Middle frontal gyrus (tissue), 1 donor: ENCODE data around the gene OR2V1.
"Not testable (repeated sequence)": the region's sequence is repeated elsewhere in the genome, so short reads cannot be mapped to it uniquely, and the experiment has no call there.

Experiments
- DNase-seq: peaks from one replicate; pipeline ENCODE4 v3.0.0-alpha.2; 2015; ENCODE audit warnings: low spot score; ENCODE audit errors: extremely low spot score

OR2V1 gene

DNA sequence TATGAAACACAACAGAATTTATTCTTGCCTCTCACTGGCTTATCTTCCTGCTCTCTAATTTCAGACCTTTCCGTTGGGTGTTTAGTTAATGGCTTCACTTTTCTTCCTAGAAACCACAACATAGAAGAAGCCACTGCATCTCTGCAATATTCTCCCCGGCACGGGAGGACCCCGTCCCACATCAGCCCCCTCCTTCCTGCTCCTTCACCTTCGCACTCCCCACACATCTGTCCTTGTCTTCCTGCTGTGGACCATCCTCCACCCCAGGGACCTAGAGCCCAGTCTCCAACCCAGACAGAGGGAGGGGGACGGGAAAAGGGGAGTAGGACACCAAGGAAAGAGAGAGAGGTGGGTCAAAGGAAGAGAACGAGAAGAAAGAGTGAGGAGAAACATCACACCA is 1.4 kb downstream of the OR2V1 start:
- DNase-seq, result no peak

- no peak for DNase-seq
Observed at GRCh38 chr5:181127907-181128626, 2.9 kb downstream of the OR2V1 start.

GRCh38 chr5:181127456-181127855 is 3.5 kb downstream of the OR2V1 start:
- no peak for DNase-seq

DNA sequence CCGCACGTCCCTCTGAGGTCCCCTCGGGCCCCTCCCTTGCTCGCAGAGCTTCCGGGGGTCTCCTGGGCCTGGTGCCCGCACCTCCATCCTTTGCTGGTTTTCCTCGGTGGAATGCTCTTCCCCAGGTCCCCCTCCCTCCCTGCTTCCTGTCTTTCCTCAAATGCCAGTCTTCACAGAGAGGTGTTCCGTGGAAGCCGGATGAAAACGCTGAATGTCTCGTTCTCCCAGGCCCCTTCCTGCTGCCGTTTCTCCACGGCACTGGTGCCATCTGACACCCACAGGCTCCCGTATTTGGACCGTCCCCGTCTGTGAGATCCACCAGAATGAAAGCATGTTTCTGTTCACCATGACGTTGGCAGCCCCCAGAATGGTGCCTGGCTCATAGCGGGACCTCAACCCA is 4.1 kb downstream of the OR2V1 start:
- no peak for DNase-seq

DNA sequence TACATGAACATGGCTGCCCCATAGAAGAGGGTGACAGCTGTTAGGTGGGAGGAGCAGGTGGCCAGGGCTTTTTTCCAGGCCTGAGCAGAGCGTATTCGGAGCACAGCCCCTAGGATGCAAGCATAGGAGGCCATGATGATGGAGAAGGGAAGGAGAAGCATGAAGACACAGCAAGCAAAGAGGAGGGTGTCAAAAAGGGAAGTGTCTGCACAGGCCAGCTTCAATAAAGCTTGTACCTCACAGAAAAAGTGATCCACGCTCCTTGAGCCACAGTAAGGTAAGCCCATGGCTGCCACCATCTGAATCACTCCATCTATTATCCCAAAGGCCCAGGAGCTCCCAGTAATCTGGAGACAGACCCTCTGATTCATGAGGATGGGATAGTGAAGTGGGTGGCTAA is 6.4 kb downstream of the OR2V1 start:
- no peak for DNase-seq

DNA sequence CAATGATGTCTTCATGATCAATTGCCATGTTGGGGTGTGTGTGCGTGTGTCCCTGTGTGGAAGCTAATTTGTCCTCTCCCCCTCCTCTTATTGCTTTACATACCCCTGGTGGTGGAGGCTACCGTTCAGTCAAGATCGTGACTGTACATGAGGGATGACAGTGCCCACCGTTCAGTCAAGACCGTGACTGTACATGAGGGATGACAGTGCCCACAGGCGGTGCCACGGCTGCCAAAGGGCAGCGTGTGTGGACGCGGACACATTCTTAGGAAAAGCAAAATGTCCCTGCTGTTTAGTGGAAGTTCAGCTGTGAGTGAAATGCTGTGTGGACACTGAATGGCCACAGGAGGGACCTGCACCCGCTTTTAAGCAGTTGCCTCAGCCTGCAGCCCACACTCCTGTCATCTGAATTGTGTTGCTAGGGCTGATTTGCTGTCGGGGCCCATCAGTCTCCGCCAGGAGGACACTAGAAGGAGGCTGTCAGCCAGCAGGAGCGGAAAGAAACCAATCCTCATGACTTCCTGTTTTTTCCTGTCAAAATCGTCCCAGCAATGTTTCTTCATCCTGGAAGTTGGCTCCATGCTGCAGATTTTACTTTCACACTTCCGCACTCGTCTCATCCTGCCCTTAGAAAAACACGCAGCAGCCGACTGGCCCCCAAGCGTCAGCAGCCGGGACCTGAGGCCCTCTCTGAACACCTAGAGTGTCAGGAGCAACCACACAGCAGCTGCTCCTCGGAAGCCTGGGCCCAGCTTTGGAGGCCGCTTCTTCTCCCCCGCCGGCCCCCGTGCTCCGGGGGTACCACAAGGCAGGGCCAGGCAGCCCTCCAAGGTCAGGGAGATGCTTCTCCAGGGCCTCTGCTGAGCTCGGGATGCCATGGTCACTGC is 9.1 kb downstream of the OR2V1 start:
- no peak for DNase-seq

DNA sequence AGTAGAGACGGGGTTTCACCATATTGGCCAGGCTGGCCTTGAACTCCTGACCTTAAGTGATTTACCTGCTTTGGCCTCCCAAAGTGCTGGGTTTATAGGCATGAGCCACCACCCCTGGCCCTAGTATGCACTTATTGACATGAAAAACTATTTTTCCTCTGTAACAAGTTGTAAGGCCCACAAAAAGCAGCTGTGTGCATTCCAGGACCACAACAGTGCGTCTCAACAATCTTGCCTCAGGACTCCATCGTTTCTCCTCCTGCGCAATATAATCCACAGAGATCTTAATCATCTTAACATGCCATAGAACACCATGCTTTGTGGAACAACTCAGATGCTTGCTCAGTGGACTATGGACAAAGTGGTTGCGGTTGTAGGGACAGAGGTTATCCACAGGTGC is 10.2 kb downstream of the OR2V1 start:
- DNase-seq, result no peak

GRCh38 chr5:181120306-181120705 is 10.7 kb downstream of the OR2V1 start:
- DNase-seq, result no peak

DNA sequence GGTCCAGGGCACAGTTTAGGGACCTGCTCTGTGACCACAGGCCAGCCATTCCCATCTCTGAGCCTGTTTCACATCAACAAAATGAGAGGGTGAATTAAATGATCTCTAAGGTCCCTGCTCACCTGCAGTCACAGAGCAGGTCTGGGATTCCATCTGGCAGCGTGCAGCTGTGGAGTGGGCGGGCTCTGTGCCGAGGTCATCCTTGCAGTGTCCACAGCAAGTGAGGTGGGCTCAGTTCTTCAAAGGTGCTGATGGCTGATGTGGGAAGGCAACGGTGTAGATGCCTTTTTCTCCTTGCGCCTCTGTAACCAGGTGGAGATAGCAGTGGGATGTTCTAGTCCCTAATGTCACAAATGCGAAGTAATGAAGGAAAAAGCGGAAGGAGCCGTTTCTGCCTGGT is 11.9 kb downstream of the OR2V1 start:
- no peak for DNase-seq

DNA sequence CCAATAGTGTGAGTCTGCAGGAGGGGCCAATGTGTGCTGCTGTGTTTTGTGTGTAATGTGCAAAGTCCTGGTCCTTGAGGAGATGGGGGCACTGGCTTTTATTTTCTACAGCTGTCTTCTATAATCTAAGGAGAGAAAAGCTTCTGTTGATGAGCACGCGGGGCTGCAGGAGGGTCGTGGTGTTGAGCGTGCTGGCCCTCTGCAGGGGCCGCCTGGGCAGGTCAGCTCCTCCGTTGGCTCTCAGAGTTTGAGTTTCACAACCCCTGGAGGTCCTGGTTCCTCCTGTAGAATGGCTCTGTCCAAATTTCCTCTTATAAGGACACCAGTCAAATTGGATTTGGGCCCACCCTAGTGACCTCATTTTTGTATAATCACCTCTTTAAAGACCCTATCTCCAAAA is 12.6 kb downstream of the OR2V1 start:
- DNase-seq, result no peak

DNA sequence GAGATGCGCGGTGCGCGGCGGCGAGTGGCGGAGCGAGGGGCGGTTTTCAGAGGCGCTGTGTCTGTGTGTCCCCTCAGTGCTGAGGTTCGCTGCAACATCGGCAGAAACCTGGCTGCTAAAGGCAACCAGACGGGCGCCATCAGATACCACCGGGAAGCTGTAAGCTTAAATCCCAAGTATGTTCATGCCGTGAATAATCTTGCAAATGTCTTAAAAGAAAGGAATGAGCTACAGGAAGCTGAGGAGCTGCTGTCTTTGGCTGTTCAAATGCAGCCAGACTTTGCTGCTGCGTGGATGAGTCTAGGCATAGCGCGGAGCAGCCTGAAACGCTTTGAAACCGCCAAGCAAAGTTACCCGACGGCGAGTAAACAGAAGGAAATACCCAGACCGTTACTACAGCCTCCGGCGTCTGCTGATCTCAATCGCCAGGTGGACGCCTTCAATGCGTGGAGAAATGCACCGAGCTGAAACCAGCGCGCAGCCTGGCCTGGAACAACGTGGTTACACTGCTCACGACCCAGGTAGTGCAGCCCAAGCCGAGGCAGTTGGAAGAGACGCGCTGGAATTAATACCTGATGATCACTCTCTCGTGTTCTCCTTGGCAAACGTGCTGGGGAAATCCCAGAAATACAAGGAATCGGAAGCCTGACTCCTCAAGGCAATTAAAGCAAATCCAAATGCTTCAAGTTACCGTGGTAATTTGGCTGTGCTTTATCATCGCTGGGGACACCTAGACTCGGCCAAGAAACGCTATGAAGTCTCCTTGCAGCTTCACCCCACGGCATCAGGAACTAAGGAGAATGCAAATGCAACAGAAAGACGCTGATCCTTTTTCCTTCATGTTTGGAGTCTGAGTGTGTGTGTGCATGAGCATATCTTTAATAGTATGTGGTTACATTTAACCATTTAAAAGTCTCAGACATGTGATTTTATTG is 15.9 kb downstream of the OR2V1 start:
- no peak for DNase-seq

GRCh38 chr5:181114284-181114843 is 16.6 kb downstream of the OR2V1 start:
- DNase-seq, result no peak

GRCh38 chr5:181113572-181113971 is 17.4 kb downstream of the OR2V1 start:
- DNase-seq, result not testable (repeated sequence)

DNA sequence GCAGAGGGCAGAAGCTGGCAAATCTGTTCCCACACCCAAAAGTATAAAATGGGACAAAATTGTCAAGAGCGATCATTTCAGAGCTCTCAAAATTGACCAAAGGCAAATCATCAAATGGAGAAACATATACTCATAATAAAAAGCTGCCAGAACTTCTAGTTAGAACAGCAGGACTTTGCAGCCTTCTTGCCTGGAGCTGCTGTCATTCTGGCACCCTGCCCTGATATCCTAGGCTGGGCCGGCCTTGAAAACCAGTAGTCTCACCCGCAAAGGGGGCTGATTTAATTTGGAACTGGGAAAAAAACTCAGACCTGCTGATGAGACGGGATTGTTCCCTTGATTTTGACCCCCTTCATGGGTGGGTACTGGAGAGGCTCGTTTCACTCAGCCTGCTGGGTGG is 18.5 kb downstream of the OR2V1 start:
- no peak for DNase-seq

GRCh38 chr5:181111010-181111409 is 20.0 kb downstream of the OR2V1 start:
- DNase-seq, result no peak

- no peak for DNase-seq
Observed at GRCh38 chr5:181109489-181110013, 21.4 kb downstream of the OR2V1 start.

GRCh38 chr5:181108578-181109165 is 22.3 kb downstream of the OR2V1 start:
- DNase-seq, result no peak

- no peak for DNase-seq
Observed at GRCh38 chr5:181107699-181108098, 23.3 kb downstream of the OR2V1 start.

- DNase-seq, result no peak
Observed at GRCh38 chr5:181105391-181106025, 25.5 kb downstream of the OR2V1 start.
